Esophagus muscularis mucosa (tissue), 3 donors: ENCODE results near the gene PCID2.

Experiments used
- POLR2A ChIP-seq: fragments of 450-650 bp; IDR thresholded peaks from one replicate; pipeline ENCODE4 v1.6.1; 2017; ENCODE audit warnings: antibody characterized with exemption, moderate library complexity, mild to moderate bottlenecking, low read depth
- POLR2AphosphoS5 ChIP-seq, 2 donors: sonication (generic); formaldehyde crosslinking; IDR thresholded peaks; one replicate each; pipeline ENCODE4 v1.6.1; 2017; ENCODE audit warnings: antibody characterized with exemption in 2 of 2
- TF ChIP-seq, protein P1 (sequence below), 3 experiments: fragments of 200-600 bp in 2 of 3; fragments of 450-650 bp in 1 of 3; sonication (generic) in 2 of 3; IDR thresholded peaks; one replicate each; pipeline ENCODE4 v1.5.1; 2017 to 2019; ENCODE audit warnings: antibody characterized with exemption in 3 of 3, mild to moderate bottlenecking in 2 of 3, moderate library complexity in 1 of 3

DNA sequence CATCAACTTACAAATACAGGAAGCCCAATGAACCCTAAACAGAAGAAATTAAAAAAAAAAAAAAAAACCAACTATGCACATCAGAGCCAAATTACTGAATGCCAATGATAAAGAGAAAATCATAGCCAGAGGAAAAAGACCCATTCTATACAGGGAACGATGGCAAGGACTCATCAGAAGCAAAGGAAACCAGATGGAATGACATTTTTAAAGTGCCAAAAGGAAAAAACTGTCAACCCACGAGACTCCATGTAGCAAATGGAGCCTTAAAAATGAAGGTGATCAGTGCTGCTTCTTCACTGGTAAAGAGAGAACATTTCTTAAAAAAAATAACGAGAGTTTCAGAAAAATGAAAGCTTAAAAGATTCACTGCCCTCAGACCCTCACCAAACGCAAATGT is 18.3 kb downstream of the PCID2 start:
- TF ChIP-seq, protein P1, sequence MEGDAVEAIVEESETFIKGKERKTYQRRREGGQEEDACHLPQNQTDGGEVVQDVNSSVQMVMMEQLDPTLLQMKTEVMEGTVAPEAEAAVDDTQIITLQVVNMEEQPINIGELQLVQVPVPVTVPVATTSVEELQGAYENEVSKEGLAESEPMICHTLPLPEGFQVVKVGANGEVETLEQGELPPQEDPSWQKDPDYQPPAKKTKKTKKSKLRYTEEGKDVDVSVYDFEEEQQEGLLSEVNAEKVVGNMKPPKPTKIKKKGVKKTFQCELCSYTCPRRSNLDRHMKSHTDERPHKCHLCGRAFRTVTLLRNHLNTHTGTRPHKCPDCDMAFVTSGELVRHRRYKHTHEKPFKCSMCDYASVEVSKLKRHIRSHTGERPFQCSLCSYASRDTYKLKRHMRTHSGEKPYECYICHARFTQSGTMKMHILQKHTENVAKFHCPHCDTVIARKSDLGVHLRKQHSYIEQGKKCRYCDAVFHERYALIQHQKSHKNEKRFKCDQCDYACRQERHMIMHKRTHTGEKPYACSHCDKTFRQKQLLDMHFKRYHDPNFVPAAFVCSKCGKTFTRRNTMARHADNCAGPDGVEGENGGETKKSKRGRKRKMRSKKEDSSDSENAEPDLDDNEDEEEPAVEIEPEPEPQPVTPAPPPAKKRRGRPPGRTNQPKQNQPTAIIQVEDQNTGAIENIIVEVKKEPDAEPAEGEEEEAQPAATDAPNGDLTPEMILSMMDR (IDR thresholded peaks at IDR 0.05) = no peak
- TF ChIP-seq POLR2AphosphoS5 (IDR thresholded peaks at IDR 0.05) (no peak), POLR2A (no peak)
